Measurements from ENCODE around the gene BCAS3.

Gene BCAS3

GRCh38 chr17:61219460-61219859 lies 541.8 kb downstream of the BCAS3 start:
- Histone ChIP-seq H3K36me3 (ENCODE audit: control insufficient read depth, insufficient read depth, low read length) (no peaks in the 10 kb centered on the region), H3K9me3 (ENCODE audit: control insufficient read depth, low read length) (no peaks in the 10 kb centered on the region), H3K27ac (ENCODE audit: insufficient read depth, low read length, poor library complexity, severe bottlenecking) (no peak overlapping the region), H3K27me3 (replicated peaks; ENCODE audit: control insufficient read depth, insufficient read depth, low read length, poor library complexity, severe bottlenecking) (no peaks in the 10 kb centered on the region), H3K4me3 (ENCODE audit: insufficient read depth, low read depth, low read length, poor library complexity, severe bottlenecking) (no peak overlapping the region), H3K4me1 (ENCODE audit: control insufficient read depth, insufficient read depth, low read length, poor library complexity, severe bottlenecking) (peaks cover 14% of the 10 kb centered on the region)
- no peak for DNase-seq

- Histone ChIP-seq H3K4me3 (ENCODE audit: insufficient read depth, low read depth, low read length, poor library complexity, severe bottlenecking) (no peak overlapping the region), H3K27me3 (replicated peaks; ENCODE audit: control insufficient read depth, insufficient read depth, low read length, poor library complexity, severe bottlenecking) (no peaks in the 10 kb centered on the region), H3K9me3 (ENCODE audit: control insufficient read depth, low read length) (no peaks in the 10 kb centered on the region), H3K4me1 (ENCODE audit: control insufficient read depth, insufficient read depth, low read length, poor library complexity, severe bottlenecking) (peaks cover 14% of the 10 kb centered on the region), H3K27ac (ENCODE audit: insufficient read depth, low read length, poor library complexity, severe bottlenecking) (no peak overlapping the region), H3K36me3 (ENCODE audit: control insufficient read depth, insufficient read depth, low read length) (no peaks in the 10 kb centered on the region)
- no peak for DNase-seq
These were observed 543.5 kb downstream of the BCAS3 start for GRCh38 chr17:61221181-61221580.

DNA sequence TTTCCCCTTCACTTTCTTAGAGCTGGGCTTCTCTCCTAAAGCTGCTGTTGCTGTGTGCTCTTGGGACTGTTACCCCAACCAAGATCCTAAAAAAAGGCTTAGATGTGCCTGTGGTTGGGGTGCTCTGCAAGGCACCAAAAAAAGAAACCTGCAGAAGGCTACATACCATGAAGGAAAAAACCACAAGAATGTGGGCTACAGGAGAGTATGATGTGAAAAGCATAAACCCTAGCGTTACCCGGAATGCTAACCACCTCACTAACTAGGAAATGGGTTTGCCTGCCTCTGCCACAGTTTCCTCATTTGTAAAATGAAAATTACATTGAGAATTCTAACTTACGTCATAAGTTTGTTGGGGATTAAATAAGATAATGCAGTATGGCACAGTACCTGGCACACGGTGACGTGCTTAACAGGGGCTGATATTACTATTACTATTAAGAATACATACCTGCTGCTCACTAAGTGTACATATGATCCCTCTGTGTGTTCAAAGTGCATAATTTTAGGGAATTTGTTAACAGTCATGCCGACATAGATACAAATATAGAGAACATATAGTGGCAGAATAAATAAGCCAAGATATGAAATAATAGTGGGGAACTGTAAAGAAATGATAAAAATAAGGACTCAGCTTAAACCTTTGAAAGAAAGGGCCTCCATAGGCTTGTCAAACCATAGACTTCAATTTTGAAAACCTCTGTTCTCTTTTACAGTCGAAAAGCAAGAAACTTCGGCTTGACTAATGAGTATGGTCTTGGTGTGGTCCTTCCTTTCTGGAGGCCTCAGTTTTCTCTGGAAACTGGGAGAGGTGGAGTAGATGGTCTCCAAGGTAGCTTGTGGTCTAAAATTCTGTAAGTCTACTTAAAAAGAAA lies 544.2 kb downstream of the BCAS3 start:
- peak overlapping the region; percentile 48 for H3K4me3 ChIP-seq (ENCODE audit: insufficient read depth, low read depth, low read length, poor library complexity, severe bottlenecking)
- H3K36me3 ChIP-seq (ENCODE audit: control insufficient read depth, insufficient read depth, low read length) = no peaks in the 10 kb centered on the region
- peaks cover 14% of the 10 kb centered on the region for H3K4me1 ChIP-seq (ENCODE audit: control insufficient read depth, insufficient read depth, low read length, poor library complexity, severe bottlenecking)
- peak overlapping the region; percentile 28 for H3K27ac ChIP-seq (ENCODE audit: insufficient read depth, low read length, poor library complexity, severe bottlenecking)
- no peak for DNase-seq
- no peaks in the 10 kb centered on the region for H3K9me3 ChIP-seq (ENCODE audit: control insufficient read depth, low read length)
- no peaks in the 10 kb centered on the region for H3K27me3 ChIP-seq (replicated peaks; ENCODE audit: control insufficient read depth, insufficient read depth, low read length, poor library complexity, severe bottlenecking)

- no peaks in the 10 kb centered on the region for H3K36me3 ChIP-seq (ENCODE audit: control insufficient read depth, insufficient read depth, low read length)
- no peak overlapping the region for H3K4me3 ChIP-seq (ENCODE audit: insufficient read depth, low read depth, low read length, poor library complexity, severe bottlenecking)
- H3K27me3 ChIP-seq (replicated peaks; ENCODE audit: control insufficient read depth, insufficient read depth, low read length, poor library complexity, severe bottlenecking) = no peaks in the 10 kb centered on the region
- H3K4me1 ChIP-seq (ENCODE audit: control insufficient read depth, insufficient read depth, low read length, poor library complexity, severe bottlenecking) = peaks cover 14% of the 10 kb centered on the region
- no peak for DNase-seq
- no peaks in the 10 kb centered on the region for H3K9me3 ChIP-seq (ENCODE audit: control insufficient read depth, low read length)
- no peak overlapping the region for H3K27ac ChIP-seq (ENCODE audit: insufficient read depth, low read length, poor library complexity, severe bottlenecking)
These were observed 546.1 kb downstream of the BCAS3 start for GRCh38 chr17:61223725-61224124.

DNA sequence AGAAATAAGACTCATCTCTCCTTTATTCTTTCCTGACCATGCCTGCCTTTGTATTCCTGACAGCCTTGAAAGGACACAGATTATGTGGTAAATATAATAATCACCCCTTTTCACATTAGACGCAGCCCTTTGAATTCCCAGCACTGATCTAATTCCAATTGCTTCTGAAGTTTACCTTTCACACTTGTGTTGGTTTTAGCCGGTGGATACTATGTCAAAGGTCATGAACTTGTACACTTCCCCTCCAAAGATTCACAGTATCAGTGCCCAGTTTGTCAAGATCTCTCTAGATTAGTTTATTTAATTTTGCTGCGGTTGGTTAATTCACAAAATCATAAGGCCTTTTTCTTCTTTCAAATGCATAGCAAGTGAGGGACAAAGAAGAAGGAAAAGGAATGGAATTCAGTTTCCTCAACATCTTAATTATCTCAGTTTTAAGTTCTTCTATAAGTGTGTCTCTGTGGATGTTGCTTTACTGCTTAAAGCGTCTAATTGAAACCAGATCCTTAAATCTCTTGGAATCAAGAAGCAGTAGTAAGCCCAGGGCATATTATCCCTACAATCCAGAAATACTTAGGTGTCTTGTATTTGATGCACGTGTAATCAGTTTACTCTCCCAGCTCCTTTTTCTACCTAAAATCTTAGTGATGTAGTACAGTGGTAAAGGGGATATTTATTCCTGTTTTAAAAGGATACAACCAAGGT lies 547.7 kb downstream of the BCAS3 start:
- Histone ChIP-seq H3K9me3 (ENCODE audit: control insufficient read depth, low read length) (no peaks in the 10 kb centered on the region), H3K27me3 (replicated peaks; ENCODE audit: control insufficient read depth, insufficient read depth, low read length, poor library complexity, severe bottlenecking) (no peaks in the 10 kb centered on the region), H3K4me1 (ENCODE audit: control insufficient read depth, insufficient read depth, low read length, poor library complexity, severe bottlenecking) (peaks cover 14% of the 10 kb centered on the region), H3K4me3 (ENCODE audit: insufficient read depth, low read depth, low read length, poor library complexity, severe bottlenecking) (no peak overlapping the region), H3K36me3 (ENCODE audit: control insufficient read depth, insufficient read depth, low read length) (no peaks in the 10 kb centered on the region), H3K27ac (ENCODE audit: insufficient read depth, low read length, poor library complexity, severe bottlenecking) (no peak overlapping the region)
- no peak for DNase-seq

GRCh38 chr17:61227866-61228265 lies 550.2 kb downstream of the BCAS3 start:
- DNase-seq = no peak
- H3K4me3 ChIP-seq (ENCODE audit: insufficient read depth, low read depth, low read length, poor library complexity, severe bottlenecking) = no peak overlapping the region
- no peaks in the 10 kb centered on the region for H3K36me3 ChIP-seq (ENCODE audit: control insufficient read depth, insufficient read depth, low read length)
- no peaks in the 10 kb centered on the region for H3K9me3 ChIP-seq (ENCODE audit: control insufficient read depth, low read length)
- no peak overlapping the region for H3K27ac ChIP-seq (ENCODE audit: insufficient read depth, low read length, poor library complexity, severe bottlenecking)
- H3K27me3 ChIP-seq (replicated peaks; ENCODE audit: control insufficient read depth, insufficient read depth, low read length, poor library complexity, severe bottlenecking) = no peaks in the 10 kb centered on the region
- H3K4me1 ChIP-seq (ENCODE audit: control insufficient read depth, insufficient read depth, low read length, poor library complexity, severe bottlenecking) = no peaks in the 10 kb centered on the region

DNA sequence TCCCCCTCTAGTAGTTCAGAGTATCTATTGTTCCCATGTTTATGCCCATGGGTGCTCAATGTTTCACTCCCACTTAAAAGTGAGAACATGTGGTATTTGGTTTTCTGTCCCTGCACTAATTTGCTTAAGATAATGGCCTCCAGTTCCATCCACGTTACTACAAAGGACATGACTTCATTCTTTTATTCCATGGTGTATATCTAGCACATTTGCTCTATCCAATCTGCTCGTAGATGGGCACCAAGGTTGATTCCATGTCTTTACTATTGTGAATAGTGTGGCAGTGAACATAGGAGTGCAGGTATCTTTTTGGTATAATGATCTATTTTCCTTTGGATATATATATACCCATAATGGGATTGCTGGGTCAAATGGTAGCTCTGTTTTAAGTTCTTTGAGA lies 552.8 kb downstream of the BCAS3 start:
- DNase-seq = no peak
- no peak overlapping the region for H3K27ac ChIP-seq (ENCODE audit: insufficient read depth, low read length, poor library complexity, severe bottlenecking)
- H3K36me3 ChIP-seq (ENCODE audit: control insufficient read depth, insufficient read depth, low read length) = no peaks in the 10 kb centered on the region
- H3K9me3 ChIP-seq (ENCODE audit: control insufficient read depth, low read length) = no peaks in the 10 kb centered on the region
- H3K4me3 ChIP-seq (ENCODE audit: insufficient read depth, low read depth, low read length, poor library complexity, severe bottlenecking) = no peak overlapping the region
- H3K27me3 ChIP-seq (replicated peaks; ENCODE audit: control insufficient read depth, insufficient read depth, low read length, poor library complexity, severe bottlenecking) = no peaks in the 10 kb centered on the region
- H3K4me1 ChIP-seq (ENCODE audit: control insufficient read depth, insufficient read depth, low read length, poor library complexity, severe bottlenecking) = no peaks in the 10 kb centered on the region

- Histone ChIP-seq H3K36me3 (ENCODE audit: control insufficient read depth, insufficient read depth, low read length) (no peaks in the 10 kb centered on the region), H3K9me3 (ENCODE audit: control insufficient read depth, low read length) (no peaks in the 10 kb centered on the region), H3K4me3 (ENCODE audit: insufficient read depth, low read depth, low read length, poor library complexity, severe bottlenecking) (no peak overlapping the region), H3K4me1 (ENCODE audit: control insufficient read depth, insufficient read depth, low read length, poor library complexity, severe bottlenecking) (no peaks in the 10 kb centered on the region), H3K27ac (ENCODE audit: insufficient read depth, low read length, poor library complexity, severe bottlenecking) (no peak overlapping the region), H3K27me3 (replicated peaks; ENCODE audit: control insufficient read depth, insufficient read depth, low read length, poor library complexity, severe bottlenecking) (no peaks in the 10 kb centered on the region)
- DNase-seq = no peak
These were observed 553.5 kb downstream of the BCAS3 start for GRCh38 chr17:61230972-61231820.

- H3K36me3 ChIP-seq (ENCODE audit: control insufficient read depth, insufficient read depth, low read length) = no peaks in the 10 kb centered on the region
- no peak overlapping the region for H3K27ac ChIP-seq (ENCODE audit: insufficient read depth, low read length, poor library complexity, severe bottlenecking)
- no peaks in the 10 kb centered on the region for H3K27me3 ChIP-seq (replicated peaks; ENCODE audit: control insufficient read depth, insufficient read depth, low read length, poor library complexity, severe bottlenecking)
- no peaks in the 10 kb centered on the region for H3K4me1 ChIP-seq (ENCODE audit: control insufficient read depth, insufficient read depth, low read length, poor library complexity, severe bottlenecking)
- H3K9me3 ChIP-seq (ENCODE audit: control insufficient read depth, low read length) = no peaks in the 10 kb centered on the region
- no peak for DNase-seq
- H3K4me3 ChIP-seq (ENCODE audit: insufficient read depth, low read depth, low read length, poor library complexity, severe bottlenecking) = no peak overlapping the region
These were observed 555.2 kb downstream of the BCAS3 start for GRCh38 chr17:61232871-61233270.

All from effector memory CD4-positive, alpha-beta T cell (primary cell).